HG03521 (cell line): ENCODE results near the gene C12orf60.

Source experiments
- ATAC-seq: cut with Tn5 transposase; IDR thresholded peaks from one replicate; pipeline ENCODE4 v1.9.1; 2021; ENCODE audit warnings: mild to moderate bottlenecking, moderate library complexity; ENCODE audit not compliant: unreplicated experiment

C12orf60 gene

DNA sequence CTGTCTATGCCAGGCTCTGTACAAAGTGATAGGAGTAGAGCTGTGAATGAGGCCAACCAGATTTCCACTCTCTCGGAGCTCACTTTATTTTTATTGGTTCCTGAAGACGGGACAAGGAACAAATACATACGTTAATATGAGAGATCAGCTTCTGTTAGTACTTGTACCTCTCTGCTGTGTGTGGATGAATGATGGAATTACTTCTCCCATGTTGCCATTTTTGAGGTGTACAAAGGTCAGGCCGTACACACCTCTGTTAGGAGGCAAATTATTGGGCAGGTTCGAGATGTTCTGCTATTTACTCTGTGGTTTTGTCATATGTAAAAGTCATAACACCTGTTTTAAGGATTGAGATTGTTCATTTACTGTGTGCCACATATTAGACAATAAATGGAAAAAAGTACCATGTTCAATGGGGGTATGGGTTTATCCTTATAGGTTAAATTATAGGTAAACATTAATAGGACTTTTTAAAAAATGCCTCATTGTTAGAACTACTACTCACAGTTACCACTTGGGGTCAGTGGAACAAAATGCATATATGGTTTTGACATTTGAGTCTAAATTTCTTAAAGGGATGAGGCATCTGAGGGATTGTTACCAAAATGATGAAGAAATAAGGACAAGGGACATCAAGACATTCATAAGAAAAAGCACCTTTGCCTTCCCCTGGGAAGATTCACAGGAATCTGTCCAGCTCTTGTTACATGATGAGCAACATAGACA, 27.1 kb upstream of the C12orf60 start:
- no peak for ATAC-seq

DNA sequence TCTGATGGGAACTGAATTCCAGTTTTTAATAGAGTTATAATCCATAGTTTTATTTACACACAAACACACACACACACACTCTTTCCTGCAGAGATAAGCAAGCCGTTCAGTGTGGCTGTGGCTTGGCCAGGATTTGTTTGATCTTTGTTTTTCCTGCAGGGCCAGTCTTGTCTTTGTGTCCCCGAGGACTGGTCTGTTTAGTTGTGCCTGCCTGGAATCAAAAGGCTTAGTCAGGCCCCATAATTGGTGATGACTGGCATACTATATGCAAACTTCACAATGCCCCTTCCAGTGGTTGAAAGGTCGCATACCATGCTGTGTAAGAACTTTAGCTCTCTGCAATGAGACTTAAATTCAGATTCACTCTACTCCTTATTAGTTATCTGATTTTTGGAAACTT, 26.2 kb upstream of the C12orf60 start:
- no peak for ATAC-seq

DNA sequence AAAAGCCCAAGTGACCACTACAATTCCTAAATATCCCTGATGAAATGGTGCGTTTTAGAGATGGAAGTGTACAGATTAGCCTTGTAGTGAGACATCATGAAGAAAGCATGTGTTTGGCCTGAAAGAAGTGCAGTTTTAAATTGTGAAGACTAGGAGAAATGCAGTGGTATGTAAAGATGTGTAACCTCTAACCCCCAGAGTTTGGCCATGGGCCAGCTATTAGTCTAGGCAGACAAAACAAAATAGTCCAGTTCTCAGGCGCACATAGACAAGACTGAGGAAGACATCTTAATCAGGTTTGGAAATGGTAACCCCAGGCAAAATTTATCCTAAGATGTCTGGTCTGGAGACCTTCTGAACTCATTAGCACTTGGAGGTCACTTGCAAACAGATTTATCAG, 23.6 kb upstream of the C12orf60 start:
- ATAC-seq: no peak

DNA sequence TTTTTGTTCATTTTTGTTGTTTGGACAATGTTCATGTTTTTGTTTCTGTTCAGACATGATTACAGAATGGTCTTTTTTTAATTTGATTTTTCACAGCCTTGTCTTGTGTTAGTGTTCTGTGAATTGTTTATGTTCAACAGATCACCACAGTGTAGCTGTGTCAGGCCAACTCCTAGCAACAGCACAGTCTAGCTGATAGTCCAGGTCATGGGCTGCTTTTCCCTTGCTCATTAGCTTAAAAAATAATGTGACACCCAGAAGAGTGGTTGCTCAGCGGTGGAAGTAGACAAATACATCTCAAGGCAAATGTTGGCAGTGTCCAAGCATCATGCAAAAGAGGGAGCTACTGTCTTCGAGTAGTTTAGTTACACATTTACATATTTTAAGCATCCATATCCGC, 22.6 kb upstream of the C12orf60 start:
- ATAC-seq: no peak

DNA sequence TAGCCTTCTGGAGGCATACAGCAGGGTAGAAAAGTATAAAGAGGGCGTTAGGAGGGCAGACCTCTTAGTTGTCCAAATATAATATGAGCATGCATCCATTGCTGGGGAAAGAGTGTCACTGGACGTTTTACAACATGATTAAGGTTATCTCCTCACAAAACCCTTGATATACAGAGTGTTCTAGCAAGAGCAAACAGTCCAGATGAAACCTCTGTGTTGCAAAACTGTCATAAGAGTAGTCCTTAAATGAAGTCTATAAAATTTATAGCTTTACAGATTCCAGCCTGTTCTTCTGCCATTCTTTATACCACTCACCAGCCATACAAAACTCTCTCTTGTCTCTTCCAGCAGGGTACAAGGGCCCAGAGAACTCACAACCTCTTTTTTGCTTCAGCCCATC, 21.9 kb upstream of the C12orf60 start:
- no peak for ATAC-seq

DNA sequence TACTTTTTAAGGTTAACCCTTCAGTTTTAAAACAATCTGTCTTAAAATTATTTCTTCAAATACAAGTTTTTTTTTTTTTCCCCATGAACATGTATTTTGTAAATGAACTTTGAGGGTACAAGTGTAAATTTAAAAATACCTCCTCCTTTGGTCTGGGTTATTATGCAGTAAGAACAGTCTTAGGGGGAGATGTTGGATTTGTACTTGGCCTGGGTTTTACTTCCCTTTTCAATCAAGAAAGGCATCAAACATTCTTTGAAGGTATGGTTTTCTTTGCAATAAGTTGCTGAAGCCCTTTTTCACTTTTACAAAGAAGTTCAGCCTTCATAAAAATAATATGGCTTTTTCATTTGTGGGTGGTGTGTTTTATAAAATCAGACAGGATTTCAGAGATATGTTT, 20.7 kb upstream of the C12orf60 start:
- no peak for ATAC-seq

DNA sequence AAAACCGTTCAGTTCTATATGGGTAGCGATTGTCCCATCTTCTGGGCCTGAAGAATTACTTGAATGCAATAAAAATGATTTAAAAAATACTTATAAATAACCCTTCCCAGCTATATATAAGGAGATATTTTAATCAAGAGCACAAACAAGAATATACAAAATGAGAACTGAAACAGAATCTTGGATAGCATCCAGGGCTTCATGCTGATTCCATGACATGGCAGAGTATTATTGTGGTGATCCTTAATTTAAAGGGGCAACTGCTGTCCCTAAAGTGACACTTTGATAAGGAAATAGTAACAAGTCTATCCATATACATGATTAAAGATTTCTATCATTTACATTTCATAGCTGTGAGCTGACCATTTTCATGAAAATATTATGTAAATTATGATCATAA, 19.0 kb upstream of the C12orf60 start:
- ATAC-seq: no peak

DNA sequence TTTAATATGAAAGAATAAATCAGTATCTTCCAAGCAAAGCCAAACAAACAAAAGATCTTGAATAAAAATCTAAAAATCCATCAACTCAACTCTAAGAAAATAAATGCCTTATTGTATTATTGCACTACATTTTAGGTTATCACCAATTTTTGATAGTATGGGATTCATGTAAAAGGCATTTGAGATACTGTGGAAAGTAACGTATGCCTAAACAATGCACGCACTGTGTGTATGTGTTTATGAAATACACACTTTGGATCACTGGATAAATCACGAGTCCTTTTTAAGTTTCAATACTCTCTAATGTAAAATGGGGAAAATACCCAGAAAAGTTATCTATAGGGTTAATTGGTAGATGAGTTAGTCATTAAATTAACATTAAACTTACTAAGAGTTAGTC, 17.9 kb upstream of the C12orf60 start:
- no peak for ATAC-seq

DNA sequence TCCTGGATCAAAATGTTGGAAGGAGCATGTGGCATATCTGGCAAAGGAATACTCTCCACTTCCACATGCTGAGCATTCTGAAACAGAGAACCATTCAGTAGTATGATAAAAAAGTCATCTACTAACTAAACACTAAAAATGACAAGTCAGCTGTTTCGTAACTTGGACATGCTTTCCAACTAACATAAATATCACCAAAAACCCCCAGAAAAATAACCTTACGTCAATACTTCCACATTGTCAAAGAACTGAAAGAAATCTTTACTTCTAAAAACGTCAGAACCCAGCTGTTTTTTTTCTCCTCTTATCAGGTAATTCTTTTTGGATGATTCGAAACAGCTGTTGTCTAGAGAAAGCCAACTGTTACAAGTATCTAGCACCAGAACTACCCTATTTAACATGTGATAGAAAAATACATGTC, 8.4 kb upstream of the C12orf60 start:
- ATAC-seq: no peak

DNA sequence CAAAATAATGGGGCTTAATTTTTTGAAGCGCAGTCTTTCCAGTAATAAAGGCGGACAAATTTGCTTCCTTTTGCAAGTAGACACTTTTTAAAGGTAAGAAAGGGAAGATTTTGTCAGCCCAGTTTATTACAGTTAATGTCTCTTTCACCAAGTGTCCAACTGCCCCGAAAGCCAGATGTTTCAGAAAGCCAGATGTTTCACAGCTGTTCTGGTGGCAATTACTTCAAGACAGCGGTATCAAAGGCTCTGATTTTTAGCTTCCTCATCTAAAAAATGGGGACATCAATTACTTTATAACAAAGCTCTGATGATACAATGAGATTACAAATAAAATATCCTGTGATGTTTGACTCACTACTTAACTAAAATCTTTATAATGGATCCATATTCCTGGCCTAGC, 1.2 kb upstream of the C12orf60 start:
- no peak for ATAC-seq

DNA sequence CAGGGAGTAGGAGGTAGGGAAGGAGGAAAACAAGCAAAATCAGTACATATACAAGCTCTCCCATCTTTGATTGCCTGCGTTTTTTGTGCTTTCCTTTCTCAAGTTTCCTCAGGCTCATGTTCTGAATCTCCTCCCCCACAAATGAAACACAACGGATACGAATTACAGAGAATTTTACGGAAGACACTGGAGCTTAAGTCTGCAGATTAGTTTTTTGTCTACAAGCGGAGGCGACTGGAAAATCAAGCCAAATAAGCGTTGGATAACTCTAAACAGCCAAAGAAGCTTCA, 804 bp upstream of the C12orf60 start:
- ATAC-seq: no peak

DNA sequence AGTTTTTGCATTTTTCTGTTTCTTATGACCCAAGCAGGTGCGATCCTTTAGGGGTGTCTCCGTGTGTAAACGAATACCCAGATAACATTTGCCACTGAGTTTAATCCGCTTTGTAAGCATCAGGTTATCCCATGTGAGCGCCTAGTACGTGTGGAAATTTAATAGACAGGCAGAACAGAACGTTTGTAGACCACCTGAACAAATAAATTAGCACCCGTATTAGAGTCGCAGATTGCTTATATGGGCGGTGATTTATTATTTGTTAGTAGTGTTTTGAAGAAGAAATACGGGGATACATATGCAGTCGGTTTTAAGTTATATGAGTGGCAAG, 325 bp downstream of the C12orf60 start:
- peak; percentile 3 for ATAC-seq

DNA sequence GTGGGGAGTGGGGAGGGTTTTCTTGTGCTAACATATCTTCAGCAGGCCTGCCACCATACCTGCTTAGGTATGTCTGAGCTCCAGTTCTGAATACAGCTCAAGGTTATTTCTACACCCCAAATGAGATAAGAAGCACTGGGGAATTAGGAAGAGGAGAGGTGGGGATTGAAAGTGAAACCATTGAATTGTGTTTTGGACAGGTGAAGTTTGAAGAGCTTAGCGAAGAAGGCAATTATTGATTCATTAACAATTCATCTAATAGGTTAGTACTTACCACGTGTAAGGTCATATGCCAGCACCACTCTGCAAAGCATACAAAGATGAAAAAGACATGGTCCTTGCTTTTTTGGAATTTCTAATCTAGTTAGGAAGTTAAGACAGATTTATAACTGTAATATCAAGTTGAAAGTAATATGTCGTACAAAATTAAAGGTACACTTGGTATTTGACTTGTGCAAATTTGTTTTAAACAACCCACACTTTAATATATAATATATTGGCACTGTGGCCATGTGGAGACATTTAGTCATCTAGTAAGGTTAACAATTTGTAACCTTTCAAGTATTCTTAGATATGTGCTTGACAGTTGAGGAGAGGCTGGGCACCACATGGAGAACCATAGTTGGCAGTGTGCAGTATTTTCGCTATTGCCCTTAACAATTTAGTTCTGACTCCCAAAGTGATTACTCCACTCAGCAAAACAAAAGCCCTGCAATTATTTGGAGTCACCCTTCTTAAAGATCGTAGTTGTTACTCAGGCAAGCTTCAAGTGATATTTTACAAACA, 6.9 kb downstream of the C12orf60 start:
- ATAC-seq: no peak

DNA sequence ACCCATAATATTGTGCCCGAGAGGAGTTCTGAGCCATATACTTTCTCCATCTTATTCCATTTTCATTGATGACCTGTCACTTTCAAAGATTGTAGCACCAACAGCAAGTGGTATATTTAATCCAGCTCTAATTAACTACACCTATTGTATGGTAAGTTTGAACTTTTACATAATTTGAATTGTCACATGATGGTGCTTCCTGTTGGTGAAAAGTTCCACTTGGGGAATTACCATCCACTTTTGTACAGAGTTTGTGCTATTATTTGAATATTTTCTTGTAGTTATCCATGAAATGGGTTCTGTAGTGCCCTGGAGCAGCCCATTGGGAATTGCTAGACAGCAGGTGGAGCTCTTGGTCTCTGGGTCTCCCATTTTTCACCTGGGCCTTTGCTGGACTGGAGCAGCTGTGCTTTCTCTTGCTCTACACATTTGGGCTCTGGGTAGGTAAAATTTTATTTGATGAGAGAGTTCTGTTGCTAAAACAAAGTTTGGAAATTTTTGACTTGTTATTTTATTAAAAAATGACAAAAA, 7.5 kb downstream of the C12orf60 start:
- ATAC-seq: no peak

DNA sequence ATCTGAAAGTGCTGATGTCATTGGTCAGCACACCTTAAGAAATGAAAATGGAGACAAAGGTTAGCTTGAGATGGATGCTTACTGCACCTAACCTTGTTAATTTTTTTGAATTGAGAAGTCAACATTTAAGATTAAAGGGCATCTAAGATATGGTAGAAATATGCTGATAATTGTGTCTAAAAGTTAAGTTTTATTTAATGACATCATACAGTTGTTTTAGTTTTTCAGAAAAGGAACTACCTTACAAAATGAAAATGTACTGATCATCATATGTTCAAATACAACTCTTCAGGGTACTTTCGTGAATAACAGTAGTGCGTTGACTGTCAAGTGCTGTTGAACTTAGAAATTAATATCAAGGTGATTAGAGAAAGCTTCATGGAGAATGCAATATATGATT, 8.0 kb downstream of the C12orf60 start:
- no peak for ATAC-seq

DNA sequence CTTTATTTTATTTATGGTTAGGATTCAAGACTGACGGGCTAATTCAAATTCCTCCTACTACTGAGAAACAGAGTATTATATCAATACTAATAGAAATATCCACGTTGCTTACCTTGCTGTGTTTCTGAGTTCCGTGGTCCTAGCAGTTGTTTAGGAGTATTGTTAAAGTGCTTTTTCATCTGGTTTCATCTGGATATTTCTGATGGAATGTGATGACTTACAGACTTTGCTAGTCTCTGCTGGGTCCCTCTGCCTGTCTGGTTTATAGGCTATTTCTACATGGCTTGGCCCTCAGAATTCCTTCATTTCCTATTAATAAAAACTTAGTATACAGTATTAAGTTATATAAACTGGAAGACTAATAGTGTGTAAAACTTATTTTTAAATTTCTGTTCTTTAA, 10.5 kb downstream of the C12orf60 start, which contains the start of gene SMCO3:
Gene SMCO3 (minus strand): TSS at position 169 of the 400 bp plus-strand sequence. CDS start 7,502 bp downstream, outside the sequence.
- ATAC-seq: no peak

DNA sequence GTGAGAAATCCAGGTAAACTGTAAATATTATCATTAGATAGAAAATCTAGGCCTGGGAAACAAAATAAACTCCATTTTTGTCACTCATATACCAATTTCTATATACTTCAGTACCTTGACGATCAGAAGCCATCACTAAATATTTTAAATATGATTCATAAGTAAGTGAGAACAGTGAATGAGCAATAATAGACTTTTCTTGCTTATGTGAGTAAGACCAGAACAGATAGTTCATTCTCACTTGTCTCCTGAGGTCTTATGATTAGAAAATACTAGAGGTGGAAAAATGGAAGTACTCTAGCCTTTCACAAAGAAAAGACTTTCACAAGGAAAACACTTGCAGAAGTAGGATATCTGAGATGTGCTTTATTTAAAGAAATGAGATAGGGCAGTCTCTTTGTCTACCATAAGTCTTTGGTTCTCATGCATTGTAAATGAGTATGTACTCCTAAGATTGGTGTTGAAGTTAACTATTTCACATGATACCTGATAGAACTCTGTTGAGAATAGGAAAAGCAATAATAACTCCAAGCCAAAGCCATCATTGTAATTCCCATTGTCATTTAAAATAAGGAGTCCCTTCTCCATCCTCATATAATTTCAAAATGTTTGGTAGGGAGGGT, 20.7 kb downstream of the C12orf60 start:
- no peak for ATAC-seq

DNA sequence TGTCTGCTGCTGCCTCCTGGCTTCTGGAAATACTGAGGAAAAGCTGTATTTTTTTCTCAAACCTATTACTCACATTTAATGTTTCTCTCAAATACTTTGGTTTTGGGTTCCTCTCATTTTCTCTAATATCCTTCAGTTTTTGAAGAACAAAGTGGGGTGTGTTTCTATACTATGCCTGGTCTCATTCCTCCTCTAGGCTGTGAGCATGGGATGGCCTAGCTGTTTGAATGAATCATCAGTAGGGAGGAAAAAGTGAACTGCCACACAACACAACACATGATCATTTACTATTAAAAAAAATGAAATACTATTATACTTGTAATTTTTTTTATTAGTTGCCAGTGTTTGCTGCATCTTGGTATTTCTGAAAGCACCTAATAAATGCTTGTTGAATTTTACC, 21.8 kb downstream of the C12orf60 start:
- ATAC-seq: no peak

DNA sequence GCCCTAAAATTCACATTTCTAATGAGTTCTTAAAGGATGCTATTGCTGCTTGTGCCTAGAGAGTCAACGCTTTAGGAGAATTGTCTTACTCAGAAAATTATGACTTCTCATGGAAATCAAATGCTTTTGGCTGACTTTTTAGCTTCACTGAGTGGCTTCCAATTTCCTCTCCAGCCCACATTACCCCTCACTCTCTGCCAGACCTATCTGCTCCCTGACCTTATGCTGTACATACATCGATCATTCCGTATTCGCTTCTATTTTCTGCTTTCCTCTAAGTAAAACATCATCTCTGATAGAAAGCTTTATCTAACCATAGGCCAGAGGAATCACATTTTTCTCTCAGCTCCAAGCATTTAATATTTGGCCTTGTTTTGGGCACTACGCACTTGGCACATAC, 23.0 kb downstream of the C12orf60 start:
- ATAC-seq: no peak

DNA sequence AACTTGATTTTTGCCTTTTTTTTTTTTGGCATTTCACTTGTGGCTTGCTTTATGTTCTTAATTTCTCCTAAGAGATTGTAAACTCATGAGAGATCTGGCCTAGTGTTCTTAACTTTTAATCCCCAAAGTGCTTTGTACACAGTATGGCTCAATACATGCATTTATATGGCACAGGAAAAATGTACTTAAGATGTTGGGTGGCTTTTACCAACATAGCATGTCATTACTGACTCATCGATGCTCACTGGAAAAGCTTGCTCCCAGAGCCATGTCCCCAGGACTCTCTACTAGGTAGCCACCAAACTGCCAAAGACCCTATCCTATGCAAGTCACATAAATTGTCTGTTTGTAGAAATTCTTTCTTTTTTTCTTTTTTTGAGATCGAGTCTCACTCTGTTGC, 23.6 kb downstream of the C12orf60 start:
- ATAC-seq: no peak

DNA sequence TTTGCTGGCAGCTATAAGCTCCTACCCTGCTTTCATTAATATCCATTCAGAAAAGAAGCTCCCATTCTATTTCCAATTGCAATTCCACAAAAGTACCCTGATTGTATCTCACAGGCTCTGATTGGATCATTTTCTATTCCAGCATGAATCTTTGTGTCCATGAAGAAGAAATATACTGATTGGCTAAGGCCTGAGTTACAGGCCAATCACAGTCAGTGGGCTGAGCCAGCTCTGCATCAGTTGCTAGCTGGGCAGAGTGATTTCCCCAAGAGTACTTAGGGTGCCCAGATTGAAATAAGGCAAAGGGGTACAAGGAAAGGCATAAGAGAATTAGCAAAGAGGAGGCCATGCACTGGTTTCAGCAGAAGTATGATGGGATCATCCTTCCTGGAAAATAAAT, 25.4 kb downstream of the C12orf60 start:
- peak; percentile 88 for ATAC-seq

DNA sequence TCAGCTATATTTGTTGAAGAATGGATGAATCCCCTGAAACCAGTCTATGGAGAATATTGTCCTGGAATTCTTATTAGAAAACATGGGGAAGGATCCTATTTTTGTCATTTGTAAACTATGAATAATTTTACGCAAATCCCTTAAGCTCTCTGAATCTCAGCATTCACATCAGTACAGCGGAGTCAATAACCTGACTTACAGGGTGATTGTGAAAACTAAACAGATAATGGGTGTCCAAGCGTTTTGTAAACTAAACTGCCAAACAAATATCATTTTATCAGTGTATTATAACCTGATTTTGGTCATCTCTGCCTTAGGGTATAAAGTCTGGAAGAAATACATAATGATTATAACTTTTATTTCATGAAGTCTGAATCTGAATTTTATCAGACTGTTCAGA, 29.9 kb downstream of the C12orf60 start:
- no peak for ATAC-seq
